ENCODE results near the gene FGA.
"Not testable (repeated sequence)": the region's sequence is repeated elsewhere in the genome, so short reads cannot be mapped to it uniquely, and the experiment has no call there.

FGA gene

DNA sequence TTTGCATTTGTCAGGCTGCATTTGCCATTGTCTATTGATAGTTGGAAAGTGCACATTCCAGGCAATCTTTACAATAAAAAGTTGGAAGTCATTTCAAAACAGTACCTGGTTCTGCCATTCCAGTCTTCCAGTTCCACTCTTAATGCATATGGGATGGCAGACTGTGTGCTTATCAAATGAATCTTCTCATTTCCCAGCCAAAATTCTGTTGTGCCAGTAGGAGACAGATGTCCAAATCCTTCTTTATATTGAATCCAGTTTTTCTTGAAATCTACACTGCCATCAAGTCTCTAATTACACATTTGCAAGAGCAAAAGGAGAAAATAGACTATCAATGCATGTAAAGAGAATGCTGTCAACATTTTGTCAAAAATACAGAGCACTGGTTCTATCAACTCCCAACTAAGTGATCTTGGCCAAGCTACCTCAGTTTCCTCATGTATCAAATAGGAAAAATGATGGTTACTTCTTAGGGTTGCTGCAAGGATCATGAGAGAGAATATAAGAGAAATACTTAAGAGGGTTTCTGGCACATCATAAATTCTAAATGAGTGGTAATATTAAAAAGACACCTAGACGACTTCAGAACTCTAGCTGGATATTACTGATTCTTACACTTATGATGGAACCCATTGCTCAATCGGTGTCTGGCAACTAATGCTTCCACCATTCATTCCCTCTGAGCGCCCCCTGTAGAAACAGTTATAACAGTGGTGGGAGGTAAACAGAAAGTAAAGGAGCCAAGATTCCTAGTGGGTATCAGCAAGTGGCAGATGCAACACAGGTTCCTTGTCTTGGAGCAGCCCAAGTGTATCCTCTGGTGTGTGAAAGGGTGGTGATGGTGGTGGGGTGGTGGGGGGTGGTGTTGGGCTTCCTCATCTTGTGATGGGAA is 18.1 kb upstream of the FGA start:
- no peak for DNase-seq (ENCODE audit: low read depth in 2 of 2, low spot score in 1 of 2)

DNA sequence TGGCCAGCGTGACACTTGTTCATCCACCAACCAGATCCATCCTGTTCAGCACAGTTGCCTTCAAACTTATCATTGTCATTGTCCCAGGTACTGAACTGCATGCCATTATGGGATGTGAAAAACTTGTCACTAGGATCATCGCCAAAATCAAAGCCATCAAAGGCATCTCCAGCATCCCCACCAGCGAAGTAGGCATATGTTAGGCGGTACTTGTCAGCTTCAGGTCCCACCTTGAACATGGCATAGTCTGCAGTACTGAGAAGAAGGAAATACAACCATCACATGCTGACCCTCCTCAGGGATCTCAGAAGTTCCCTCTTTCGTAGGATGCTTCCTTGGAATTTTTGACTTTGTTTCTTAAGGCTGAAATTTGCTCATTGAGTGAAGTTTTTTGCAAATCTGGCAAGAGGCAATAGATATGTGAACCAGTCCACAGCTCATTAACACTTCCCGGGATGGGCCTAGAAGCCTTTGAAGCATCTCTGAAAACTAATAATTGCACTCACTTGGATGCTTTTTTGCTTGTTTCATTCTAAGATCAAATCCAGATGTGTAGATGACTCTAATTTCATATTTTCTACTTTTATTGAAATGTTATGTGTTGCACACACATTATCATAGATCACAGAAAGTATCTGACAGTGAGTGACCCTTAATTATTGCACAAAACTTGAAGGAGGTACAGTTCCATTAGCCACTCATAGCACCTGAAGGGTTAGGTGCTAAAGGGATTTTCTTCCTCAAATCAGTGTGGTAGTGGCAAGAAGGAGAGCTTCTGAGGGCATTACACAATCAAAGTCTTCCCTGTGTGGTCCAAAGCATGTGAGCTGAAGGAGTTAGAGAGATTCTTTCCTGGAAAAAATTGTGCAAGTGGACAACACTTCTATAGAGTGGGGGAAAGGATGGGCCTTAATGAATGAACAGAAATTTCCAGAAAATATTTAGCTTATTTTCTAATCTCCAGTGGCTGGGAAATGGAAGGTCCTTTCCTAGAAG is 16.5 kb upstream of the FGA start:
- DNase-seq (ENCODE audit: low read depth in 2 of 2, low spot score in 1 of 2) = no peak

DNA sequence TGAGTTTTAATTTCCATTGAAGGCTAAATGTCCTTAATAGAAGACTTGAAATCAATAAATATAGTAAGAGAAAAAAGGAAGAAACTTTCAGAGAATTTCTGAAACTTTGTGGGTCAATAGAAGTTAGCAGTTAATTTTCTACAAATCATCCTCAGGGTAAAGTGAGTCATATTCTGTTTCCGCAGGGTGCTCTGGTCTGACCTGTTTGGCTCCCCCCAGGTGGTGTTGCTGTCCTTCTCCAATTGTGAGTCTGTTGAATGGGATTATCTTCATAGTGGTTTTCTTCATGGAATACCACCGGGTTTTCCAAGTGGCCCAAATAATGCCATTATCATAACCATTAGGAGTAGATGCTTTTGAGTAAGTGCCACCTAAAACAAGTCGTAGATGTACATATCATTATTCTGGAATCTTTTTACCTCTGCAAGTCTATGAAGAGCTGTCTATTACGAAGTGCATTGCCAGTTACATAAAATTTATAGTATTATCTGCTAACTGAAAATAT is 14.2 kb upstream of the FGA start:
- no peak for DNase-seq (ENCODE audit: low read depth in 2 of 2, low spot score in 1 of 2)

DNA sequence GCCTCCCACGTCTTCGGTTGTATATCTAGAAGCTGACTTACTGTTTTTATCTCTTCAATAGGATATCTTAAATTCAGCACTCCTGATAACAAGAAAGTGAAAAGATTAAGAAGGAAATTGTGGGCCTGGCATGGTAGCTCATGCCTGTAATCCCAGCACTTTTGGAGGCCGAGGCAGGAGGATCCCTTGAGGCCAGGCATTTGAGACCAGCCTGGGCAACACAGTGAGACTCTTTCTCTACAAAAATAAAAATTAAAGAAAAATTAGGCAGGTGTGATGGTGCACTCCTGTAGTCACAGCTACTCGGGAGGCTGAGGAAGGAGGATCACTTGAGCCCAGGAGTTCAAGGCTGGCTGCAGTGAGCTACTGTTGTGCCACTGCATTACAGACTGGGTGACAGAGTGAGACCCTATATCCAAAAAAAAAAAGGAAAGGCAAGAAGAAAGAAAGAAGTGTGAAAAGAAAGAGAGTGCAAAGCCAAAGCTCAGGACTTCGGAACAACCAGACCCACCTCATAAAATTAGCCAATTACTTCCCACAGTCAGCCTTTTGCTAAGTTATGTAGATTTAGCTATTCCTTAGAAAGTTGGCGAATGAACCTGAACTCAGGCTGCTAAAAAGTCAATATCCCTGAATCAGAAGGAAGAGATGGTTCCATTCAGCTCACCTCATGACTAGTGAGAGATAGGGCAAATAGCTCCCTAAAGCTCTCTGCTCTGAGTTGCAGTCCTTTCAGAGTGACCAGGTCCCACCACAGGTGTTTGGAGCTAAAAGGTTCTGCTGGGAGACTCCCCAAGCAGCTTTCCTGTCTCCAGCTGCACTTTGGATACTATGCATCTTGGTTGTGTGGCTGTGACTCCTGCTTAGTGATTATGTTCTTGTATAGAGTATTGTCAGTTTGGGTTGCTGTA is 12.7 kb upstream of the FGA start:
- DNase-seq (ENCODE audit: low read depth in 2 of 2, low spot score in 1 of 2) = no peak

DNA sequence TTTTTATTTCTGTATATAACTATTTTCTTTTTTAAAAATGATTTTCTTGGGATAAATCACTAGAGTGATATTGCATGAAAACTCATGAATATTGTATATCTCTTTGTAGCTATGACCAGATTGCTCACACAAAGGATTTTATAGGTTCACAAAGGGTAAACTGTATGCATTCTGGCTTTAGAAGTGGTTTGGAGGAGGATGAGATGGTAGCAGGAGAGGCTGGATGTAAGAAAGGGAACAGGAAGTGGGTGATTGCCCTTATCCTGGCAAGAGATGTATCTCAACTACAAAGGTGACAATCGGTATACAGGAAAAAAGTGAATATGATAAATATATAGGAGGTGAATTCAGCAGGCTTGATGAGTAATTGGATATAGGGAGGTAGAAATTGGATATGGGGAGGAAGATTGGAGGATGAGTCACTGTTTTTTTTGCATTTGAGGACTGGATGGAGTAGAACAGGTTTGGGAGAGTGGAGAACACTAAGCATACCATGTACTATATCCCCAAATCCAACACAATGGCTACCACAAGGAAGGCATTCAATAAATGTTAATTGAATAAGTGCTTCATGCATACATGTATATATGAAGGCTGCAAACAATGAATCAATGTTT is 12.0 kb upstream of the FGA start:
- DNase-seq (ENCODE audit: low read depth in 2 of 2, low spot score in 1 of 2) = no peak

DNA sequence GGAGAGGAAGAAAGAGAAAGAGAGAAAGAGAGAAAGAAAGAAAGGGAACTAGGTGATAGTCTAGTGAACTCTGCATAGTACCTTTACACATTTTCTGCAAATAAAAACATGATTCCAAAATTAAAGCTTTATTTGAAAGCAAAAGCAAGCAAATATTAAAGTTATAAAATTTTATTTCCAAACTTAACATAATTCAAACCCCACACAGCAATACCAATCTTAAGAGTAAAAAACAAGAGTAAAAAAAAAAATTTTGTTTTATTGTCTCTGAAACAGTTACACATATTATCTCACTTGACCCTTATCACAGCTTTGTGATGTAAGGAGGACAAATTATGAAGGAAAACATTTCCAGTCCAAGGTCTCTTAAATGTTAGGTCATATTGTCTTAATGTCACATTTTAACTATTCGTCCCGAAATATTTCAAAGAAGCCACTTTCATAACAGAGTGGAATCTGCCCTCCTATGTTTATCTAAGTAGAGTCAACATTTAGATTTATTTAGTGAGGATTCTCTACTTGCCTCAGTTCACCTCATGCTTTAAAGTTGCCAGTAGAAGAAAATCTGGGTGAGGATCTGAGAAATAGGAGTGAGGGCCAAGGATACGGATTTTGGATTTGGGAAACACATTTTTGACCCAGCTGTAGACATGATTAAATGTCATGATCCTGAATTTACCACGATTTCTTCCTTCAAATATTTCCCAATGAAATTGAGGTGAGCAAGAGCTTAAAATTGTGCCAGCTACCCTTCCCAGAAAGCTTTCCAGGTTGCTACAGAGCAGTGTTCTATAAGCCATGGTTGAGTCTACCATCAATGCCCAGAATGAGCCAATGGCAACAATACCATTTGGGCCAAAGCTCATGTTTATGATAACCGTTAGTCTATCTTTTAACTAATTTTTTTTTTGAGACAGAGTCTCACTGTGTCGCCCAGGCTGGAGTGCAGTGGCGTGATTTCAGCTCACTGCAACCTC is 7.5 kb upstream of the FGA start:
- DNase-seq (ENCODE audit: low read depth in 2 of 2, low spot score in 1 of 2) = no peak

DNA sequence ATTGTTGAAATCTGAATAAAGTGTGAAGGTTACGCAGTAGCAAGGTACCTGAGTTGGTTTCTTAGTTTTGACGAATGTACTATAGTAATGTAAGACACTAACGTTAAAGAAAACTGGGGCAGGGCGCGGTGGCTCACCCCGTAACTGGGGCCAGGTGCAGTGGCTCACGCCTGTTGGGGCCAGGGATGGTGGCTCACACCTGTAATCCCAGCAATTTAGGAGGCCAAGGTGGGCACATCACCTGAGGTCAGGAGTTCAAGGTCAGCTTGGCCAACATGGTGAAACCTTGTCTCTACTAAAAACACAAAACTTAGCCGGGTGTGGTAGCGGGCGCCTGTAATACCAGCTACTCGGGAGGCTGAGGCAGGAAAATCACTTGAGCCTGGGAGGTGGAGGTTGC is 6.7 kb upstream of the FGA start:
- DNase-seq (ENCODE audit: low read depth in 2 of 2, low spot score in 1 of 2) = not testable (repeated sequence)

DNA sequence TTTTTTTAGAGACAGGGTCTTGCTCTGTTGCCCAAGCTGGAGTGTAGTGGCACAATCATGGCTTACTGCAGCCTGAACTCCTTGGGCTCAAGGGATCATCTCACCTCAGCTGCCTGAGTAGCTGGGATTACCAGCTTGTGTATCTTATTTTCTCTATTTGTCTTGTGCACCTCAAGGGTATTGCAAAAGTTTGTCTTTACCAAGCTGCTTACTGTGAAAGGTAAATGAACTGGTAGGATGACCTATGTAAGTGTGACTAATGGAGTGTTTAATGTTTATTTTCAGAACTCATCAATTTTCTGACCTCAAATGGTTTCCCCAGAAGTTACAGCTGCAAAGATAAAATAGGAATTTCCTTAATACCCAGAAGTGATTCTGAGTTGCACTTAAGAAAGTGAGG is 5.3 kb upstream of the FGA start:
- no peak for DNase-seq (ENCODE audit: low read depth in 2 of 2, low spot score in 1 of 2)

DNA sequence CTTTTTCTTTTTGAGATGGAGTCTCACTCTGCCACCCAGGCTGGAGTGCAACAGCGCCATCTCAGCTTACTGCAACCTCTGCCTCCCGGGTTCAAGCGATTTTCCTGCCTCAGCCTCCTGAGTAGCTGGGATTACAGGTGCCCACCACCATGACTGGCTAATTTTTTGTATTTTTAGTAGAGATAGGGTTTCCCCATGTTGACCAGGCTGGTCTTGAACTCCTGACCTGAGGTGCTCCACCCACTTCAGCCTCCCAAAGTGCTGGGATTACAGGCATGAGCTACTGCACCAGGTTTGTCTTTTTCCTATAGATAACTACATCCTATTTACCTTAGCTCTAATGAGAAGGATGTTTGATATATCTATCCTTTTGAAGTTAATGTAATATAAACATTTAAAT is 3.8 kb upstream of the FGA start:
- not testable (repeated sequence) for DNase-seq (ENCODE audit: low read depth in 2 of 2, low spot score in 1 of 2)

DNA sequence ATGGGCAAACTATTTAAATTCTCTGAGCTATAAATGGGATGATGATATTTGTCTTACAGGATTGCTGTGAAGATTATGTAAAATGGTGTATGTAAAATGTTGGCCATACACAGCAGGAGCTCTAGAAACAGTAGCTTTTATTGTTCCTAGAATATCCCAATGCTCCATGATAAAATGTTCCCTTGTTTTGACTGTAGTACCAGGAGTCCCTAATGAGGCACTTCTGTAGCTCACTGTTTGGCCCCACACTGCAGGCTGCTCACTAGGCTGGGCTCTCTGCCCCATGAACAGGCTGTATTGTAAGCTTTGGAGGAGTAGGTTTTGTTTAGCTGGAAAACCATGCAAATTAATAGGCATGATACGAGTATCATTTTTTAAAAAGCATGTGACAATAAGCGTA is 3.3 kb upstream of the FGA start:
- DNase-seq (ENCODE audit: low read depth in 2 of 2, low spot score in 1 of 2) = no peak

DNA sequence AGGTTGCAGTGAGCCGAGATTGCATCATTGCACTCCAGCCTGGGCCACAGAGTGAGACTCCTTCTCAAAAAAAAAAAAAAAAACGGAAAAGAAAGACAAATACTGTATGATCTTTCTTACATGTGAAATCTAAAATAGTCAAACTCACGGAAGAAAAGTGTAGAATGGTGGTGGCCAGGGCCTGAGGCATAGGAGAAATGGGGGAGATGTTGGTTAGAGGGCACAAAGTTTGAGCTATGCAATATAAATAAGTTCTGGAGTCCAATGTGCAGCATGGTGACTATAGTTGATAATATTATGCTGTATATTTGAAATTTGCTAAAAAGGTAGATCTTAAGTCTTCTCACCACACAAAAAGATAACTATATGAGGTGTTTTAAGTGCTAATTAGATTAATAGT is 1.3 kb upstream of the FGA start:
- no peak for DNase-seq (ENCODE audit: low read depth in 2 of 2, low spot score in 1 of 2)

DNA sequence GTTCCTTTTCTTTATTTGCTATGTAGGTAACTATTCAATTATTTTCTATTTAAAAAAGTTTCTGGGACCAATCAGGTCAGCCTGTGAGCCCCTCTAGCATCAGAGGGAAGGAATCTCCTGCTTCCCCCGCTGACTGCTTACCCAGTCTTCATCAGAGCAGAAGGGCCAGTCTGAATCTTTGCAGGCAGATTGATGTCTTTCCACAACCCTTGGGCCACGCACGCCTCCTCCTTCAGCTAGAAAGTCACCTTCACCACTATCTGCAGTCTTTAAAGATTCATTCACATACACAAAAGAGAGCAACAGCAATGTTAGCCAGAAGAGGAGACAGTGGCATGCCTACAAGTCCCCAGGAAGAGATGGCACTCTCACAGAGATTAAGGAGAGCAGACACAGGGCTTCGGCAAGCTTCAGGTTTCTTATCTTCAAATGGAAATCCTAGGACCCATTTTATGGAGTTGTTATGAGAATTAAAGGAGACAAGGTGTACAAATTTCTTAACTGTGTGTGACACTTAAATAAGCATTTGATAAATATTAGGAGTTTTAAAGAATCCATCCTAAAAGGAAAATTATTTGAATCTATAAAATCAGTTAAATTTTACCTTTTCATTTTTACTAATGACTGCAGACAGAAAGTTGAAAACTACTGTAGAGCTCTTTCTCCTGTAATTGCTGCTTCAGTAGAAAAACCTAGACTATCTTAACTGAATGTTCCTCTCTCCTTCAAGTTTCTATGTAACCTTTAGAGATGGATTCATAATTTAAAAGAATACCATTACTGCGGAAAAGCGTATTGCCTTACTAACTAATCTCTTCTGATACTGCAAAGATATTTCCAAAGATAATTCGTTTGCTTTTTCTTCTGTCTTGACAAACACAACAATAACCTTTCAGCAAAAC is 995 bp downstream of the FGA start:
- DNase-seq (ENCODE audit: low read depth in 2 of 2, low spot score in 1 of 2) = no peak

DNA sequence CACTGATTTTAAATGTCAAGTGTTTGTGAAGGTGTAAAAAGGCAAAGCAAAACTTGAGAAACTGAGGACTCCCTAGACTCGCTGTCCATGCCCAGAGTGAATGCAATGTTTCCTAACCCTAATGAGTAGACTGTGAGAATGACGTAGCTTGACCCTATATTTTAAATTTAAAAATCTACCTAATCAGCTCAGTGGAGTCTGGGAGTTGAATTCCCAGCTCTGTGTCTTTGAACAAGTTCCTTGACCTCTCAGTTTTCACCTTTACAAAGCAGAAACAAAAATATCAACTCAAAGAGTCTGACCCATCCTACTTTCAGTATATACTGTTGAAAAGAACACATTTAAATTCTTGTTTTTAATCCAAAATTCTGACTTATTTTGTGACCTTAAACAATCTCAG is 2.3 kb downstream of the FGA start:
- no peak for DNase-seq (ENCODE audit: low read depth in 2 of 2, low spot score in 1 of 2)

DNA sequence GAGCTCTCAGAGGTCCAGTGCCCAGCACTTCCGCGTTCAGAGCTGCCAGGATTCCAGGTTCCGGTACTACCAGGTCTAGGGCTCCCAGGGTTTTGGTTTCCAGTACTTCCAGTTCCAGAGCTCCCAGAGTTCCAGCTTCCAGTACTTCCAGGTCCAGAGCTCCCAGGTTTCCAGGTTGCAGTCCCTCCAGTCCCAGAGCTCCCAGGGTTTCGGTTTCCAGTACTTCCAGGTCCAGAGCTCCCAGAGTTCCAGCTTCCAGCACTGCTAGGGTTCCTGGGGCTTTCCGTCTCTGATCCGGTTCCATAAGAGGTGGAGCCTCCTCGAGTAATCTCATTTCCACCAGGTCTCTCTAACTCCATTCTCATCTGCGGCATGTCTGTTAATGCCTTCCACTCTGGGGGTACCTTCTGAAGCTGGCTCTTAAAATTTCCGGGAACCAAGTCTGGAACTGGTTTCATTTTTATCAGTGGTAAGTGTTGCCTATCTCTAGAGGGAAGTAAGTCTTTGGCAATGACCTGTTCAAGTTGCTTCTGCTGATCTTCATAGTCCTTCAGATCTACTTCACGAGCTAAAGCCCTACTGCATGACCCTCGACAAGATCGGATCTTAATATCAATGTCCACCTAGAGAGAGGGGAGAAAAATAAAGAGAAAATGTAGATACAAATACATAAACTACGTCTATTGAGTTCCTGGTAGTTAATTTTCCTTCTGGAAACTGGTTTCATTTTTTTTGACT is 4.1 kb downstream of the FGA start:
- DNase-seq (ENCODE audit: low read depth in 2 of 2, low spot score in 1 of 2) = no peak

DNA sequence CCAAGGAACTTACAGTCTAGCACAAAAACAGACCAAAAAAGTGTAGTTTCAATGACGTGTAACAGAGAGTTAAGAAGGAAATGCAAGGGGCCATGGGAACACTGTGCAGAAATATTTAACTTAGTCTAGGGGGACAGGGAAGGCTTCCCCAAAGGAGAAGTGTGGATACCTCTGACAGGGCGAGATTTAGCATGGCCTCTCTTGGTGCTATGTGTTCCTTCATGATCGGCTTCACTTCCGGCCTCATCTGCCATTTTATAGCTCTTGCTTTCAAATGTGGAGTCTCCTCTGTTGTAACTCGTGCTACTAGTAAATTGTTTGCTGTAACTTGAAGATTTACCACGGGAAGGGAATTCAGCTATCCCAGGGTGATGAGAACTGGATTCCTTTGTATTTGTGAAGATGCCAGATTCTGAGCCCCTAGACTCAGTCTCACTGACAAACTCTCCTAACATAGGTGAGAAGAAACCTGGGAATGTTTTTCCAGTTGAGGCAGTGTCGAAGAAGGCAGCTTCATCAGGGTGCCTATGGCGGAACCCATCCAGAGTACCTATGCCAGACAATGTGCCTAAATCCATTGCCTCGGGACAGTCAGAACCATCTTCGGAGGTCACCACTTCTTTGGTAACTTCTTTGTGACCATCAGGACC is 5.0 kb downstream of the FGA start:
- DNase-seq (ENCODE audit: low read depth in 2 of 2, low spot score in 1 of 2) = no peak

DNA sequence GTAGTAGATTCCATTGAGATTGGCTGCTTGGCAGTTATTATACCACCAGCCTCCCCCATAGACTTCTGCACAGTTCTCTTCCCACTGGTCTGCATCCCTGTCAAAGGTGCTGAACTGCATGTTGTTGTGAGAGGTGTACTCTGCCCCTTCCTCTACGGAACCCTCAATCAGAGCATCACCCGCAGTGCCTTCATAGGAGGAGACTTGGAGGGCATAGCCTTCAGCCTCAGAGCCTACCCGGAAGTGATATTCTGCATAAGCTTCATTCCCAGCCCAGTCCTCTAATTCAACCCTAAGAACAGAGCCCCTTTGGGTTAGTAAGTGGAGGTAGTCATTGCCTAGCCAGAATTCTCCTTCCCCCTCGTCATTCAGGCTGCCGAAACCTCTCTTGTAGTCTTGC is 6.3 kb downstream of the FGA start:
- DNase-seq (ENCODE audit: low read depth in 2 of 2, low spot score in 1 of 2) = no peak

DNA sequence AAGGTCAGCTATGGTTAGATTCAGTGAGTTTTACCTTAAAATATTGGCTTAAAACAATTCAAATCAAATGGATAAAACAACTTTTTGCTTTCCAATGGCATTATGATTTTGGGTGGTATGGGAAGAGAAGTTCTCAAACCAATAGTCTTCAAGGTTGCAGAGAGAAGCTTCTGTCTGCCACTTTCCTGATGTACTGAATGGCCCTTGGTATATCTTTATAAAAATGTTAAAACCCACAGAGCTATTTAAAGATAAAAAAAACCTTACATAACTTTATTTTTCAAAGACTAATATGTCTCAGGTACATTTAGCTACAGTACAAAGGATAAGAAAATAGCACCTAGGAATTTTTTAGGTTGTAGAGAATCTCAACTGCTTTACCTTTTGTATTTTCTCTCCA is 6.9 kb downstream of the FGA start:
- no peak for DNase-seq (ENCODE audit: low read depth in 2 of 2, low spot score in 1 of 2)
